Erythroblast (primary cell): ENCODE data around the gene FFAR2.
"Not testable (repeated sequence)": the region's sequence is repeated elsewhere in the genome, so short reads cannot be mapped to it uniquely, and the experiment has no call there.

ENCODE experiments used
- GATA1 ChIP-seq: IDR thresholded peaks from 2 replicates; pipeline ENCODE4 v1.6.1; 2011; ENCODE audit warnings: low read depth, mild to moderate bottlenecking, control low read depth, low read length, moderate library complexity
- POLR2A ChIP-seq: IDR thresholded peaks from 2 replicates; pipeline ENCODE4 v1.6.1; 2011; ENCODE audit warnings: mild to moderate bottlenecking, low read length

GRCh38 chr19:35474594-35474993 lies 26.5 kb downstream of the FFAR2 start:
- TF ChIP-seq POLR2A, GATA1: not testable (repeated sequence)
